GM19467 (cell line): ENCODE results near the gene POLR2C.
A peak's percentile ranks its signal among the peaks of the same experiment; 100 is the strongest.
"Not testable (repeated sequence)": the region's sequence is repeated elsewhere in the genome, so short reads cannot be mapped to it uniquely, and the experiment has no call there.

Experiments
- ATAC-seq: cut with Tn5 transposase; IDR thresholded peaks from one replicate; pipeline ENCODE4 v1.9.1; 2021; ENCODE audit warnings: mild to moderate bottlenecking, moderate library complexity; ENCODE audit not compliant: unreplicated experiment

The POLR2C gene

DNA sequence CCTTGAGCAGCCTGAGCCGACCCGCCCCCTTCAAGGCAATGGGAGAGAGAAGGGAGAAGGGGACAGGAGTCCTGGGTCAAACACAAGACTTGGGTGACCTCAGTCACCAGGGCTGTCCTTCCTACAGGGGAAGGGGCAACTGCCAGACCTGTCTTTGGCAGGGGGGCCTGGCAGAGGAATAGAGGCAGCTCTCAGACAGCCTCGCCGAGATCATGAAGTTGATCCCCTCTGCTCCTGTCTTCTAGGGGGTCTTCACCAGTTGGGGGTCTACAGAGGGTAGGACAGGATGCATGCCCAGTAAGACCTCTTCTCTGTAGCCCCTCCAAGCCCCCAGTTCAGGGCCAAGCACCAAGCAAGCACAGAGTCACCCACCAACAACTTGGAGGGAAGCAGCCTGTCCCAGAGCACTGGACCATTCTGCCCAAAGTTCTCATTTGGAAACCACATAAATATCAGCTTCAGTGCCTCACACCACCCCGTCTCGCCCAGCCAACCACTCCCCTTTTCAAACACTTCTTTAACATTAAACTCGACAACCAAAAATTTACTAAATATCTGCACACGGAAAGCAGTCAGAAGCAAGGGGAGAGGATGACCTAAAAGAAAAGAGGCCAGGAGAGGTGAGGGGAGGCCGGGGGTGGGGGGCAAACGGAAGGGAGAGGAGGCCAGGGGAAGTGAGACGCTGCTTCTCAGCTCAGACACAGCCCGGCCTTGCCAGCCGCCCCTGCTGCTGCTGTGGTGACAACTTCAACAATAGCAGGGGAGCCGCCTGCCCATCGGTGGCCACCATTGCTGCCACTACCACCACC is 16.1 kb downstream of the POLR2C start:
- ATAC-seq, result no peak

DNA sequence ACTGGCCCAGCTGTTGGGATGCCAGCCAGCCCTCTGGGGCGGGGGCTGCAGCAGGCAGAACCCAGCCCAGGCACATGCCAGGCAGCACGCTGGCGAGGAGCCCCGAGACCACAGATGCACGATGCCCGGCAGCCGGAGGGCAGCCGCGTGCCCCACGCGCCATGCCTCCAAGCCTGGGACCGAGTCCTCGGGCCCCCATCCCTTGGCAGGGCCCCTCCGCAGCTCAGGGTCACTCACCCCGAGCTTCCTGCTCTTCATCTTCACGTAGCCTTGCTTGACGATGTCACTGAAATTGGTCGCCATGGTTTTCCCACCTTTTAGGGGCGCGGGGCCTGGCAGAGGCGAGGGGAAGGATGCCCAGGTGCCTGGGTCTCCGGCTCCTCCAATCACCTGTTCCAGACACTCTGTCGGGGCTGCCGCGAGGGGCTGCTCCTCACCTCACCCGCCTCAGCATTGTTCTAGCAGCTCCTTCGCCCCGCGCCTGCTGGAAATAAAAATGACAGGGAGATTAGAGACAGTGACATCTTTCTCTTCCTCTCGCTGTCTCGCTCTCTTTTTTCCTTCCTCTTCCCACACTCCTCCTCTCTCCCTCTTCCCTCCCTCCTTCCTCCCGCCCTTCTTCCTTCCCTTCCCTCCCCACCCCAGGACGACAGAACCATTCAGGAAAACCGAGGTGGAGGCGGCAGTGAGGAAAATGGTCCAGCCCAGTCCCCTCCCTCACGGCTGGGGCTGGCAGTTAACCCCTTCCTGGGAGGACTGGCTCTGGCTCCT is 16.9 kb downstream of the POLR2C start:
- no peak for ATAC-seq

DNA sequence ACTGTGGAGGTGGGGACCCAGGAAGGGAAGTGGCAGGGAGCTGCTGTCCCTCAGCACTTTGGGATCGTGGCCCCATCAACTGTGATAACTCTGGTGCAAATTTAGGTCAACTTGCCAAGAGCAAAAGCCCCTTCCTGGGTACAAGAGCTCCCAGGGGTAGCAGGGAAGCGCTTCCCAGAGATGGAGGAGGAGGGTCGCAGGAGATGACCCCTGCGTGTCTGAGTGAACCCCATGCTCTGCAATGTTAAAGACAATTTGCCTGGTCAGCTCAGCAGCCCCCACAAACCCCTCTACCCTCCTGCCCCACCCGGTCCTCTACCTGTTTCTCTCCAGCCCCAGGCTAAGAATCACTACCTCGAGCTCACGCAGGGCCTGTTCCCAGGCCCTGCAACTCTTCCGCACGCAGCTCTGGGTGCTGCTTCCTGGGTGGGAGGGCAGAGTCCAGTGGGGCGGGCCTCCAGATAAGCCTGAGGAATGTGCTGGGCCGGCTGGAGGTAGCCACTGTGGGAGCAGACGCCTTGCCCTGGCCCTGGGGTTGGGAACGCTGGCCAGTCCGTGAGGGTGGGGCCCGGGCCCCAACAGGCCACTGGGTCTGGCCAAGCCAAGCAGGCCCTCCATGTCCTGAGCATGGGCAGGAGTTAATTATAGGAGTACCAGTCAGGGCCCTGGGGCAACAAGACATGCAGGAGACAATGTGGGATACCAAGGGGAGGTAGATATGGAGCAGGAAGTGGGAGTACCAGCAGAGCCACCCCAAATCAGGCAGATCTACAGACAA is 17.7 kb downstream of the POLR2C start:
- ATAC-seq, result no peak

DNA sequence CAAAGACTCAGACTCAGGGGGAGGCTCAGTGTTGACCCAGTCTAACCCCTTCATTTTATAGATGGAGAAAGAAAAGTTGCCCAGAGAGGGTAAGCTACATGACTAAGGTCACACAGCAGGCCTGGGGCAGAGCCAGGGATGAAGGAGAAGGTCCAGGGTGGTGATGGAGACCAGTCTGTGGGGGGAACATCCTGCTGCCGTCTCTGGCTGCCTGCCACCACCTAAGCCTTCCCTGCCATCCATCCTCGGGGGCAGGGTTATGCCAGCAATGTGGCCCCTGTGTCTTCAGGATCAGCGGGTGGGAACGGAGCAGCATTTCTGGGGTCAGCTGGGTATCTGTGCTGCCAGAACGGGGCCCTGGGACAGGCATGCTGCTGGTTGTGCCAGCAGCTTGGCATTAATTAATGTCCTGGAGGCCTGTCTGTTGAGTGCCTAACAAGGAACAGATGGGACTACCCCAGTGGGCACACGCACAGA is 18.3 kb downstream of the POLR2C start:
- ATAC-seq, result no peak

DNA sequence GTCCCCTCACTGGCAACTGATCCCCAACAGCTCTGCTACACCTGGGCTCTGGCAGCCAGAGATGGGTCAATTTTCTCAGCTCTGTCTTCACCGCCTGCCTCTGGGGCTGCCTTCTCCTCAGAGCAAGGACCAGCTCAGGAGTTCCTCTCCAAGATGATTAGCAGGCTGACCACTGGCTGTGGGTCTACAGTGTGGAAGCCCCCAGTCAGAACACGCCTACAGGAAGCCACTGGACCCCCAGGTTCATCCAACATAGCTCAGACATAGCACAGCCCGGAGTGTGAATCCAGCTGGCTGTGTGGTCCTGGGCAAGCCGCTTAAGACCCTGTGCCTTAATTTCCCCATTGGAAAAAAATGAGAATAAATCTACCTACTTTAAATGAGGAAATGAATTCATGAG is 18.9 kb downstream of the POLR2C start:
- no peak for ATAC-seq

DNA sequence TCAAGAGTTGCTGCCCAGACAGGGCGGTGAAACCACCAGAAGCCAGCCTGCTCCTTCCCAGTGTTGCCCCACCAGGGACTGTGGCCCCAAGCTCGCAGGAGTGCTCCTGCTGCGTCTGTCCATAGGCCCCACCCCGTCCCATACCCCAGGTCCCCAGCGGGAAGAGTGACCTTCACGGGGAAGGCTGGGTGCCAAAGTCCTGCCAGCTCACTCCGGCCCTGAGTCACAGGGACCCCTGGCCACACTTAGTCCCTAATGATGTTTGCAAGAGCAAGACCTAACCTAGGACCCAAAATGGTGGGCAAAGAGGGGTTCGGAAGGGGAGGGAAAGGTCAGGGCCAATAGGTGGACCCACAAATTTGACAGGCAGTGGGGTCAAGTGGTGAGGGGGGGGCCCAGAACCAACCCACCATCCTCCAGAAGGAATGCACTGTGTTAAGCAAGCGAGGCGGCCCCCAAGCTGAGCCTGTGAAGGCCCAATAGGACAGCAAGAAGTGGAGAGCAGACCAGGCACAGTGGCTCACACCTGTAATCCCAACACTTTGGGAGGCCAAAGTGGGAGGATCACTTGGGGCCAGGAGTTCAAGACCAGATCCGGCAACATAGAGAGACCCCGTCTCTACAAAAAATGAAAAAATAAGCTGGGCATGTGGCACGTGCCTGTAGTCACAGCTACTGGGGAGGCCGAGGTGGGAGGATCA is 20.5 kb downstream of the POLR2C start:
- no peak for ATAC-seq

DNA sequence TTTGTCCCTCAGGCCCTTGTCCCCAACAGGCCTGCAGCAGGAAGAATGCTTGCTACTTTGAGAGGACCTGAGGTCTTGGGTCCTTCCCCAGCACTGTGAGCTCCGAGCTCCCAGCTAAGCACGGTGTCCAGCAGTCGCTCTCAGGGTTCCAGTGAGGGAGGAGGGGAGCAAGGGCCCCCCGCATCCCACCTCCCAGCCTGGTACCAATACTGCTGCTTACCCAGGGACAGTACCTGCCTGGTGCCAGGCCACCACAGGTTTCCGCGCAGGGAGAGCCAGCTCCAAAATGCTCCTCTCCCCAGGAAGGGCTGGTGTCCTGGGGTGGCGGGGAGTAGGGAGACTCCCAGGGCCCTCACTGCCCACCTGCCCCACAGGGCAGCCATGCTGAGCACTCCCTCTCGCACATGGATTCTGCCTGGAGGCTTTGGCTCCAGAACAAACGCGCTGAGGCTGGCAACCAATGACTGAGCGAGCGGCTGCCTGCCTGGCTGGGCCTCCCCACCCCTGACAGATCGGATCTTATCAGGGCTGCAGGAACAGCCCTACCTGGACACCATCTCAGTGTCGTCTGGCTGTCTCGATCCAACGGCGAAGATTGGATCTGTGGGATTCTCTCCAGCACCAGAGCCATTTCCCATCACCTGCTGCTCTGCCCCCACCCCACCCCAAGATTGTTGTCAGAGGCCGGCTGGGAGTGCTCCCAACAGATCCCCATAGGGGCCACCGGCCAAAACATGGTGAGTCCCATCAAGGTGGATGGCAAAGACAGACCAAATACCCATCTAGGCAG is 21.4 kb downstream of the POLR2C start:
- ATAC-seq, result no peak

DNA sequence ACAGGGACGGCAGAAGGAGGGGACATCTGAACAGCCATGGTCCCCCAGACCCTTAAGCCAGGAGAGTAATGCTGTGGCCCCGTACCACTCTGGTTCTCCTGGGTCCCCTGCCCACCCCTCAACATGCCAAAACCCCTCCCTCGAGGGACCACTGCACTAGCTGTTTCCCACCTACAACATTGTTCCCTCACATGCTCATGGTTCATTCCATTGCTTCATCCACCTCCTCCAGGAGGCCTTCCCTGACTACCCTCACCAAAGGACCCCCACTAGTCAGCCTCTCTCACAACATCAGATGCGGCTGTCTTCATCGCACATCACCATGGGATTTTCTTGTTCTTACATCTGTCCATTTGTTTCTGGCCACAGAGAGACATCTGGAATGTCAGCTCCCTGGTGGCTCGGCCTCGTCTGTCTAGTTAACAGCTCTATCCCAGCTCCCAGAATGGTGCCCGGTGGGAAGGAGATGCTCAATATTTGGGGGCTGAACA is 22.1 kb downstream of the POLR2C start:
- no peak for ATAC-seq

DNA sequence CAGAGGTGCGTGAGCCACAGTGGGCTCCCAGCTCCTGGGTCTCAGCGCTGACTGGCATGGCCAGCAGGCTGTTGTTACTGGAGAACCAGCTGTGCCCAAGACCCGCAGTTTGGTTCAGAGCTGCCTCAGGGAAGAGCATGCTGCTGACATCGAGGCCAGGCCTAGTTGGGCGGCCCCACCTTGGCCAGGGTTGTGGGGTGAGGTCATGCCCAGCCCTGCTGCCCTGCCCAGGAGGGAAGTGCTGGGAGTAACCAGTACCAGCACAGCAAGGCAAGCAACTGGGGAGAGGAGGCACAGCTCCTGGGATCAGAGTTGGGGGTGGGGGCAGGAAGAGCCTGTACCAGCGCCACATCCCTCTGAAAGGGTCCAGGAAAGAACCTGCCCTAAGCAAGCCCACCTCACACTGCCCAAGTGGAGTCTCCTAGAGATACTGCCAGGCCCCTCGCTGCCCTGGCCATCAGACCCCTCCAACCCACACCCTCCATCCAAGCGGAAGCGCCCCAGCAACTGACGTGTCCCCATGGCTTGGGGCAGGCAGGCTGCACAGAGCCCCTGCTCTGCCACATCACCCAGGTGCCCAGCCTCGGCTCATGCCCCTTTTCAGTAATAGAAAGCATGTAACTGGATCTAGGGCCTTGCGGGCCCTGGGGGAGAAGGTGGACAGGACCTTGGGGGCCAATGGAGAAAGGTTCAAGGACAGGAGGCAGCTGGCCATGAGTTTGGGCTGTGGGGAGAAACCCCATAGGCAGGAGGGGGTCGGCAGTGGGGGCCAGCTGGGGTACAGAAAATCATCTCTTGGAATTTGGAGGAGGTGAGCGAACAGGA is 22.8 kb downstream of the POLR2C start:
- no peak for ATAC-seq

DNA sequence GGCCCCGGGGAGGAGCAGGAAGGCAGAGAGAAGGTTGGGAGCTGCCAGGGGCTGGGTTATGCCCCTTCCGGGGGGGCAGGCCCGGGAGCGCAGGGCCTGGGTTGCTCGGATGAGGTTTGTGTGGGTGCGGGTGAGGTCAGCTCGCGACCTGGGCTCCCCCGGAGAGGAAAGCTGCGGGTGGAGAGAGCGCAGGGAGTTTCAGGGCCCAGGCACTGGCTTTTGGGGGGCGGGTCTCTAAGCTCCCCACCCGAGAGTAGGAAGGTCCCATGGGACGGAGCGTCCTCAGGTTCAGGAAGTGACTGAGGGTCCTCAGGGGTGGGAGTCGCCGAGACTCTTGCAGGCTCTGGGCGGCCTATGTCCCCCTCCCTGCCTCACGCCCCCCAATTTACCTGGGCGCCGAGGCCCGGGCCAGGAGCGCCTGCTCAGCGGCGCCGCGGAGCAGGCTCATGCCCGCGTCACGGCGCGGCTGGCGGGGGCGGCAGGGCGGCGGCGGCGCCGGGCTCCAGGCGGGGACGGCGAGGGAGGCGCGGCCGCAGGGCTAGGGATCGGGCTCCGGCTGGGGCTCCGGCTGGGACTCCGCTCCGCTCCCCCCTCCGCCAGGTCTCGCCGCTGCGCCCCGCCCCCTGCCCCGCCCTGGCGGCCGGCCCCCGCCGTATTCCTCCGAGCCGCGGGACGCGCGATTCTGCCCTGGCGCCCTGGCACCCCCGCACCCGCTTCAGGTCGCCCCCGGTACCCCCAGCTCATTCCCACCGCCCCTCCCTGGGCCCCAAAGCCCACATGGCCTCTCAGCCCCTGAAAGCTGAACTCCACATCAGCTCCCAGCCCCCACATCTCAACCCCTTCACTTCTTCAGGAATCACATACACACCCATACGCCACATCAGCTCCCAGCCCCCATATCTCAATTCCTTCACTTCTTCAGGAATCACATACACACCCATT is 23.7 kb downstream of the POLR2C start, which contains the start of gene DOK4:
Gene DOK4 (minus strand): TSS at position 578 of the 942 bp plus-strand sequence. CDS start 6,986 bp downstream, outside the sequence.
- peak; percentile 81 for ATAC-seq

DNA sequence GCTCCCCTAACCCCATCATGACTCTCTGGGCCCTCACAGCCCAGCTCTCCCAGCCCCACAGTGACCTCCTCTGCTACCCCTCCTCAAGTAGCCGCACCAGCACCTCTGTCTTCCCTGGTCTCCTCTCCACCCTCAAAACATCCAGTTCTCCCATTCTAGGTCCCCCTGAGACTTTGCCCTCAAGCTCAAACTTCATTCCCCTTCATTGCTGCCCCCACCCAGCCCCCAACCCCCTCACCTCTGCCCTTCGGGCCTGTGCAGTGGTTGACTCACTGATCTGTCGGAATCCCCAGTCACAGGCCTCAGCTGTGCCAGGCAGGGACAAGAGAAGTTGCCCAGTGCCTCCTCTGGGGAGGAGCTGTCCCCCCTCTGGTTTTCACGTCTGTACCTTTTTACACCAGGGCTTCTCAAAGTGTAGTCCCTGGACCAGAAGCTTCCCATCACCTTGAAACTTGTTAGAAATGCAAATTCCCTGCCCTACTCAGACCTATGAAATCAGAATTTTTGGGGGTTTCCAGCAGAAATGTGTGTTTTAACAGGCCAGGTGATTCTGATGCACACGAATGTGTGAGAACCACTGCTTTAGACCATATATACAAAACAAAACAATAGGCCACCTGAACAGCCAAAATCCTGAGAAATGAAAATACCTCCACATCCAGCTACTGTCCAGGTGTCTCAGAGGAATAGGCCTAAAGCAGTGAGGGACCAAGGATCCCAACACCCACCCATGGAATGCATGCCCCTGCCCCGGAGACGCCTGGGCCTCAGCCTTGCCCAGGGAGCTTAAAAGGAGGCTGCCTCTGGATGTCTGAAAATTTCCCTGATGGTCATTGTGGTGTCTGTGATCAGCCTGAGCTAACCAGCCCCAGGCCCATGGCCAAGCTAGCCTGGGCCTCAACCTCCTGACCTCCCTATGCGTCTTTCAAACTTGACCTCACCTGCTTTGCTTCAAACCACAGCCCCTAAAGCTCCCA is 24.7 kb downstream of the POLR2C start:
- no peak for ATAC-seq

DNA sequence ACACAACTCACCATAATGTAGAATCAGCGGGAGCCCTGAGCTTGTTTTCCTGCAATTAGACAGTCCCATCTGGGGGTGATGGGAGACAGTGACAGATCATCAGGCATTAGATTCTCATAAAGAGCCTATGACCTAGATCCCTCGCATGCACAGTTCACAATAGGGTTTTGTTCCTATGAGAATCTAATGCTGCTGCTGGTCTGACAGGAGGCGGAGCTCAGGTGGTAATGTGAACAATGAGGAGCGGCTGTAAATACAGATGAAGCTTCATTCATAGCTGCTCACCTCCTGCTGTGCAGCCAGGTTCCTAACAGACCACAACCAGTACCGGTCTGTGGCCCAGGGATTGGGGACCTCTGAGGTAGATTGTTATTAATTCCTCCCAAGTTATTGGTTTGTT is 26.8 kb downstream of the POLR2C start:
- no peak for ATAC-seq

DNA sequence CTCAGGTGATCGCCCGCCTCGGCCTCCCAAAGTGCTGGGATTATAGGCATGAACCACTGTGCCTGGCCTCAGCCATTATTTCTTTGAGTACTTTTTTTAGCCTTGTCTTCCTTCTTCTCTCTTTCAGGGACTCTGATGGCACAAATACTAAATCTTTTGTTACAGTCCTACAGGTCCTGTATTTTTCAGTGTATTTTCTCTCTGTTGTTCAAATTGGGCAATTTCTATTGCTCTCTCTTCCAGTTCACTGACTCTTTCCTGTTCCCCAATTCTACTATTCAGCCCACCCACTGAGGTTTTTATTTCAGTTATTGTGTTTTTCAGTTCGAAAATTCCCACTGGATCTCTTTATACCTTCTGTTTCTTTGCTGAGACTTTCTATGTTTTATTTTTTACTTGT is 31.3 kb downstream of the POLR2C start:
- no peak for ATAC-seq

DNA sequence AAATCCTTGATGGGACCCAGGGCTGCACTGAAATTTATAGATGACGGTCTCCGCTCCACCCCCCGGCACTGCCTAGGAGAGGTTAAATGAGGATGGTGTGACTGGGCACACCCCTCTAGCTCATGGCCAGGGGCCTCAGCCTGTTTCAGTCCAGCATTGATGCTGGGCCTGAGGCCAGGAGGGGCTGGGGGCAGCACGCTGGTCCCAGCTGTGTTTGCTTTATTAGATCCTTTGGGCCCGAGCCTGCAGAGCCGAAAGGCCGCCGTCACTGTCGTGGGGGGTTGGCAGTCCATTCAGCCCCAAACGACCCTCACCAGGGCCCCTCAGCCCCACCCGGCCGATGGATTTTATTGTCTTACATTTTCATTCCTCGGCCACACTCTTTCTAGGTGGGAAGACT is 34.6 kb downstream of the POLR2C start:
- no peak for ATAC-seq

DNA sequence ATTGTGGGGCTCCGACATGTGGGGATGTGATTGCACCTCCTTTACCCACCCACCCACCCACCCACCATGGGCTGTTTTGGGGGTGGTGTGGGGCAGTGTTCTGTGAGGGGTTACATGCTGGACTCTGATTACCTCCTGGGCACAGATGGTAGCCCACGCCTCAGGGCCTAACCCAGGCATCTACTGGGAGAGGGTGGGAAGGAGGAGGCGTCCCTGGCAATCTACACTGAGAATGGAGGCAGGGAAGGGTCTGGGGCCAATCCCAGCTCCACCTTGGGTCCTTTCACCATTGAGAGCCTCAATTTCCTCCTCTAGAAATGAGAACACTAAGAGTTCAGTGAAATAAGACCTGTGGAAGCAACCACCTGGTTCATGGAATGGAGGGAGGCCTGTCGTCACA is 35.6 kb downstream of the POLR2C start:
- no peak for ATAC-seq

DNA sequence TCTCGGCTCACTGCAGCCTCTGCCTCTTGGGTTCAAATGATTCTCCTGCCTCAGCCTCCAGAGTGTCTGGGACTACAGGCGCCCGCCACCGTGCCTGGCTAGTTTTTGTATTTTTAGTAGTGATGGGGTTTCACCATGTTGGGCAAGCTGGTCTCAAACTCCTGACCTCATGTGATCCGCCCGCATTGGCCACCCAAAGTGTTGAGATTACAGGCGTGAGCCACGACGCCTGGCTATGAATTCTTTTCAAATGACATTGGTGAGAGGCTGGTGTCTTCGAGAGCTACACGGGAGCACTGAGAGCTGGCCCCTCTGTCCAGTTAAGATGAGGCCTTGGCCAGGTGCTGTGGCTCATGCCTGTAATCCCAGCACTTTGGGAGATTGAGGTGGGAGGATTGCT is 37.5 kb downstream of the POLR2C start:
- not testable (repeated sequence) for ATAC-seq
